Activated B cell treated with CpG ODN at 0.5 μM for 24 hours (primary cell): ENCODE data around the gene PRKCG. TPM values are rescaled to one million over a fixed set of nuclear protein-coding genes. Genes with fewer than 3 reads are reported as not detected.

Experiments
- ATAC-seq: fragments of 200-7000 bp; cut with Tn5 transposase; one replicate; pipeline ENCODE4 v1.10.0; 2021; ENCODE audit warnings: low read depth, mild to moderate bottlenecking, moderate library complexity
- CTCF ChIA-PET: fragments of 350-600 bp; sonication (Branson Sonifier 250); formaldehyde crosslinking; loops from one replicate; lab custom pipeline; 2021; ENCODE audit warnings: antibody characterized with exemption; lab: Charles Lee
- POLR2A ChIA-PET: fragments of 350-600 bp; sonication (Branson Sonifier 250); formaldehyde crosslinking; loops from one replicate; lab custom pipeline; 2021; ENCODE audit warnings: antibody characterized with exemption; lab: Charles Lee
- DNase-seq: peaks from one replicate; pipeline ENCODE4 v3.0.0; 2022
- H3K27ac Mint-ChIP-seq: one replicate; pipeline ENCODE4 v1.8.0; 2020; ENCODE audit warnings: mixed read lengths
- H3K27me3 Mint-ChIP-seq: one replicate; pipeline ENCODE4 v1.8.0; 2021; ENCODE audit warnings: mixed read lengths
- H3K36me3 Mint-ChIP-seq: one replicate; pipeline ENCODE4 v1.8.0; 2021; ENCODE audit warnings: low read depth, mixed read lengths
- H3K4me1 Mint-ChIP-seq: one replicate; pipeline ENCODE4 v1.8.0; 2021; ENCODE audit warnings: mixed read lengths
- H3K4me3 Mint-ChIP-seq: one replicate; pipeline ENCODE4 v1.8.0; 2020; ENCODE audit warnings: mild to moderate bottlenecking, mixed read lengths
- H3K9me3 Mint-ChIP-seq: one replicate; pipeline ENCODE4 v1.8.0; 2020; ENCODE audit warnings: mixed read lengths
- CTCF ChIP-seq: fragments of 200-600 bp; IDR thresholded peaks from one replicate; pipeline ENCODE4 v1.8.0; 2022; ENCODE audit warnings: antibody characterized with exemption, mild to moderate bottlenecking
- intact Hi-C: fragments of 100-400 bp; cut with micrococcal nuclease; formaldehyde crosslinking; loops from one replicate; pipeline ENCODE4 v1.15.1; 2024
- total RNA-seq: library from RNA; stranded (reverse); gene quantifications from 2 replicates; pipeline ENCODE4 v1.2.3, GENCODE V29; 2022

The PRKCG gene
- total RNA-seq, 1 donor from 2014 or later = not detected

DNA sequence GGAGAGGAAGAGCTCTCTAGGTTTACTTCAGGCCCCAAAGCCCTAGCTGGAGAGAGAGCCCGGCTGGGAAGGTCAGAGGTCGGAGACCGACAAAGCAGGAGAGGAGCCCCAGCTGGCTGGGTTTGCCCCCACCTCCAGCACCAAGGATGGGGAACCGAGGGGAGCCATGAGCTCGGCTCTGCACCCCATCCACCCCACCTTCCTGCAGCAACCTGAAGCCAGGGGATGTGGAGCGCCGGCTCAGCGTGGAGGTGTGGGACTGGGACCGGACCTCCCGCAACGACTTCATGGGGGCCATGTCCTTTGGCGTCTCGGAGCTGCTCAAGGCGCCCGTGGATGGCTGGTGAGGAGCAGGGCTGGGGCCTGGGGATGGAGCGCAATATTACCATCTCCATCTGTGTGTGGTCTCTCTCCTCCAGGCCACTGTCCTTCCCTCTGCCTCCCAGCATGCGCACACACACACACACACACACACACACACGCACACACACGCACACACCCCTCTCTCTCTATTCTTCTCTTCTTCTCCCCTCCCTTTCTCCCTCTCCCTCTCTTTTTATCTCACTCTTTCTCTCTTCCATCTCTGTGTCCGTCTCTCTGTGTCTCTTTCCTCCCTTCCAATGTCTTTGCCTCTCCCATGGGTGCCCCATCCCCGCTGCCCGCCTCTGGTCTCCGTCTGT, 10.4 kb downstream of the PRKCG start:
- intact Hi-C loops = no loop called here
- ChIA-PET CTCF (no interaction called here), POLR2A (no interaction called here)
- H3K4me1 Mint-ChIP-seq = no peaks in the 10 kb centered on the region
- no peaks in the 10 kb centered on the region for H3K9me3 Mint-ChIP-seq
- ATAC-seq (no peak), DNase-seq (no peak)
- no peak overlapping the region for H3K27ac Mint-ChIP-seq
- H3K36me3 Mint-ChIP-seq = no peaks in the 10 kb centered on the region
- TF ChIP-seq CTCF = no peak
- peaks cover 37% of the 10 kb centered on the region for H3K27me3 Mint-ChIP-seq
- H3K4me3 Mint-ChIP-seq = no peak overlapping the region

- TF ChIP-seq CTCF = no peak
- intact Hi-C loops = no loop called here
- H3K27ac Mint-ChIP-seq = no peak overlapping the region
- H3K36me3 Mint-ChIP-seq = no peaks in the 10 kb centered on the region
- H3K9me3 Mint-ChIP-seq = no peaks in the 10 kb centered on the region
- ChIA-PET POLR2A (no interaction called here), CTCF (no interaction called here)
- ATAC-seq = no peak
- no peak overlapping the region for H3K4me3 Mint-ChIP-seq
- H3K4me1 Mint-ChIP-seq = no peaks in the 10 kb centered on the region
- peaks cover 42% of the 10 kb centered on the region for H3K27me3 Mint-ChIP-seq
- DNase-seq = no peak
These were observed 11.0 kb downstream of the PRKCG start for GRCh38 chr19:53892981-53893325.

GRCh38 chr19:53894707-53895106, 12.7 kb downstream of the PRKCG start:
- TF ChIP-seq CTCF = no peak
- ATAC-seq = no peak
- intact Hi-C loops = no loop called here

DNA sequence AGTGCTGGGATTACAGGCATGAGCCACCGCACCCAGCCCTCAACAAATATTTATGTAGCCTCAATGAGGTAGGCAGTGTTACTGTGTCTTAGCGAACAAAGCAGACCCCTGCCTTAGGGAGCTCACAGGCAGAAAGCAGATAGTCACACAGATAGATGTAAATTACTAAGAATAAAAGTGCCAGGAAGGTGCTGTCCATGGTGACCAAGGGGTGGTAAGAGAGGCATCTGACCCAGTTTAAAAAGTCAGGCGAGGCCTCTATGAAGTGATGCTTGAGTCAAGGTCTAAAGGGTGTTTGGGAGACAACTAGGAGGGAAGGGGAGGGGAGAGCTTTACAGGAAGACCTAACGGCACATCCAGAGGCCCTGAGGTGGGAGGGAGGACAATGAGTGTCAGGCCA, 14.7 kb downstream of the PRKCG start:
- Mint-ChIP-seq H3K36me3 (no peaks in the 10 kb centered on the region), H3K9me3 (no peaks in the 10 kb centered on the region), H3K4me1 (peaks cover 2% of the 10 kb centered on the region), H3K27me3 (peaks cover 57% of the 10 kb centered on the region), H3K4me3 (no peak overlapping the region), H3K27ac (no peak overlapping the region)
- ChIA-PET POLR2A (no interaction called here), CTCF (no interaction called here)
- TF ChIP-seq CTCF = no peak
- intact Hi-C loops = no loop called here
- ATAC-seq = no peak
- no peak for DNase-seq

More at GRCh38 chr19:53894707-53895106, 12.7 kb downstream of the PRKCG start:
- peaks cover 2% of the 10 kb centered on the region for H3K4me1 Mint-ChIP-seq
- H3K36me3 Mint-ChIP-seq = no peaks in the 10 kb centered on the region
- no peak overlapping the region for H3K27ac Mint-ChIP-seq
- no peaks in the 10 kb centered on the region for H3K9me3 Mint-ChIP-seq
- H3K27me3 Mint-ChIP-seq = peaks cover 53% of the 10 kb centered on the region
- no peak overlapping the region for H3K4me3 Mint-ChIP-seq
- POLR2A ChIA-PET = no interaction called here
- DNase-seq = no peak
- CTCF ChIA-PET = no interaction called here

DNA sequence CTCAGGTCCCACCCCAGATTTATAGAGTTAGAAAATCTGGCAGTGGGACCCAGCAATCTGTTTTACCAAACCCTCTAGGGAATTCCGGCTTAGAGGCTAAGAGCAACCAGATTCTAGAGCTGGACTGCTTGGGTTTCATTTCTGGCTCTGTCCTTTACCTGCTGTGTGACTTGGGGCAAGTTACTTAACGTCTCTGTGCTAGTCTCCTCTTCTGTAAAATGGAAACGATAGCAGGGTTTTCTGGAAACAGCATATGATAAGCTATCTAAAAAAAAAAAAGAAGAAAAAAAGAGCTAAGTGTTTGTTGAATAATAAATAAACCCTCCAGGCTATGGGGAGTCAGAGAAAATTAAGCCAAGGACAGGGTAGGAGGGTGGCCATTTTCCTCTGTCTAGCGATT, 15.5 kb downstream of the PRKCG start:
- ATAC-seq (no peak), DNase-seq (no peak)
- H3K27me3 Mint-ChIP-seq = peaks cover 54% of the 10 kb centered on the region
- intact Hi-C loops = no loop called here
- ChIA-PET POLR2A (no interaction called here), CTCF (no interaction called here)
- peaks cover 2% of the 10 kb centered on the region for H3K4me1 Mint-ChIP-seq
- no peaks in the 10 kb centered on the region for H3K36me3 Mint-ChIP-seq
- H3K4me3 Mint-ChIP-seq = no peak overlapping the region
- no peak for TF ChIP-seq CTCF
- no peaks in the 10 kb centered on the region for H3K9me3 Mint-ChIP-seq
- no peak overlapping the region for H3K27ac Mint-ChIP-seq
